ENCODE measurements around the gene CSNK1A1.
"Not testable (repeated sequence)": the region's sequence is repeated elsewhere in the genome, so short reads cannot be mapped to it uniquely, and the experiment has no call there.

CSNK1A1 gene

GRCh38 chr5:149452665-149453617 lies 98.3 kb downstream of the CSNK1A1 start:
- no peak for DNase-seq

- DNase-seq, result no peak
These were observed 99.1 kb downstream of the CSNK1A1 start for GRCh38 chr5:149452007-149452664.

GRCh38 chr5:149450199-149450598 lies 101.0 kb downstream of the CSNK1A1 start:
- no peak for DNase-seq

GRCh38 chr5:149448831-149449714 lies 102.2 kb downstream of the CSNK1A1 start:
- no peak for DNase-seq

- no peak for DNase-seq
These were observed 102.8 kb downstream of the CSNK1A1 start for GRCh38 chr5:149448431-149448830.

GRCh38 chr5:149447373-149448367 lies 103.6 kb downstream of the CSNK1A1 start:
- DNase-seq, result no peak

- not testable (repeated sequence) for DNase-seq
These were observed 104.4 kb downstream of the CSNK1A1 start for GRCh38 chr5:149446794-149447193.

- no peak for DNase-seq
These were observed 105.4 kb downstream of the CSNK1A1 start for GRCh38 chr5:149445739-149446369.

GRCh38 chr5:149445343-149445738 lies 105.9 kb downstream of the CSNK1A1 start:
- no peak for DNase-seq

- DNase-seq, result not testable (repeated sequence)
These were observed 106.8 kb downstream of the CSNK1A1 start for GRCh38 chr5:149444430-149444829.

- DNase-seq, result no peak
These were observed 108.0 kb downstream of the CSNK1A1 start for GRCh38 chr5:149443210-149443609.

GRCh38 chr5:149442563-149443182 lies 108.6 kb downstream of the CSNK1A1 start:
- peak; percentile 79 for DNase-seq
